NCI-H1694 treated with DMSO at 0.1 percent for 48 hours (cell line): Measurements from ENCODE around the gene PKD2.

Experiments
- DNase-seq: peaks from one replicate; lab custom pipeline; 2025; lab: John Stamatoyannopoulos, UW

PKD2 gene

GRCh38 chr4:88027611-88028608, 20.5 kb downstream of the PKD2 start:
- DNase-seq = no peak

- no peak for DNase-seq
Observed at GRCh38 chr4:88028946-88029345, 21.5 kb downstream of the PKD2 start.

GRCh38 chr4:88029556-88029955, 22.1 kb downstream of the PKD2 start:
- DNase-seq = no peak

- DNase-seq = no peak
Observed at GRCh38 chr4:88030565-88031310, 23.3 kb downstream of the PKD2 start.

- DNase-seq = peak; percentile 2
Observed at GRCh38 chr4:88033309-88033708, 25.9 kb downstream of the PKD2 start.

GRCh38 chr4:88035292-88035691, 27.9 kb downstream of the PKD2 start:
- DNase-seq = no peak

GRCh38 chr4:88037447-88037846, 30.0 kb downstream of the PKD2 start:
- no peak for DNase-seq

- no peak for DNase-seq
Observed at GRCh38 chr4:88037936-88038335, 30.5 kb downstream of the PKD2 start.

GRCh38 chr4:88040707-88041106, 33.3 kb downstream of the PKD2 start:
- DNase-seq = no peak

GRCh38 chr4:88041626-88042025, 34.2 kb downstream of the PKD2 start:
- DNase-seq = no peak

GRCh38 chr4:88043001-88043400, 35.6 kb downstream of the PKD2 start:
- no peak for DNase-seq

- DNase-seq = no peak
Observed at GRCh38 chr4:88043586-88044340, 36.3 kb downstream of the PKD2 start.

- no peak for DNase-seq
Observed at GRCh38 chr4:88045021-88045420, 37.6 kb downstream of the PKD2 start.

- no peak for DNase-seq
Observed at GRCh38 chr4:88054229-88054628, 46.8 kb downstream of the PKD2 start.

GRCh38 chr4:88054901-88055300, 47.5 kb downstream of the PKD2 start:
- DNase-seq = peak; percentile 14

- no peak for DNase-seq
Observed at GRCh38 chr4:88058295-88058694, 50.9 kb downstream of the PKD2 start.

GRCh38 chr4:88059766-88060165, 52.3 kb downstream of the PKD2 start:
- no peak for DNase-seq

- DNase-seq = no peak
Observed at GRCh38 chr4:88060431-88060830, 53.0 kb downstream of the PKD2 start.

- DNase-seq = no peak
Observed at GRCh38 chr4:88062311-88062710, 54.9 kb downstream of the PKD2 start.

GRCh38 chr4:88062843-88063242, 55.4 kb downstream of the PKD2 start:
- DNase-seq = no peak

GRCh38 chr4:88063634-88064296, 56.3 kb downstream of the PKD2 start:
- no peak for DNase-seq

GRCh38 chr4:88064410-88064809, 57.0 kb downstream of the PKD2 start:
- no peak for DNase-seq
